ENCODE data around the gene DLG5. TPM values are rescaled to one million over a fixed set of nuclear protein-coding genes. Genes with fewer than 3 reads are reported as not detected.

Gene DLG5
- polyA plus RNA-seq, 3 donors: 0.14 to 0.77 TPM; not detected in 1

GRCh38 chr10:77872151-77872946 is 54.2 kb downstream of the DLG5 start:
- no peaks in the 10 kb centered on the region for H3K36me3 Mint-ChIP-seq
- TF ChIP-seq CTCF (IDR thresholded peaks at IDR 0.05): no peak
- 93% methylated on average over 17 of the region's 18 CpGs for WGBS (ENCODE audit: insufficient coverage)
- Histone ChIP-seq H3K27ac (ENCODE audit: low read depth in 1 of 2, low read length in 2 of 2) (no peak overlapping the region), H3K27me3 (ENCODE audit: control insufficient read depth in 2 of 2, insufficient read depth in 2 of 2, low read length in 2 of 2) (no peaks in the 10 kb centered on the region), H3K4me1 (ENCODE audit: control insufficient read depth in 1 of 2, insufficient read depth in 2 of 2, low read length in 2 of 2) (no peaks in the 10 kb centered on the region), H3K9me3 (replicated peaks in 1 of 2; ENCODE audit: control insufficient read depth in 1 of 2, insufficient read depth in 1 of 2, low read length in 2 of 2) (no peaks in the 10 kb centered on the region), H2AFZ (ENCODE audit: insufficient read depth, low read depth, low read length, poor library complexity, severe bottlenecking) (no peak overlapping the region), H3K4me3 (replicated peaks in 1 of 3; ENCODE audit: low read depth in 2 of 3, low read length in 3 of 3) (no peak overlapping the region), H3K4me2 (replicated peaks; ENCODE audit: extremely low read depth, low read length, poor library complexity, severe bottlenecking) (no peak overlapping the region), H3K36me3 (replicated peaks in 1 of 2; ENCODE audit: control insufficient read depth in 1 of 2, insufficient read depth in 2 of 2, low read length in 2 of 2) (no peaks in the 10 kb centered on the region), H3K9ac (ENCODE audit: insufficient read depth, low read length, poor library complexity, severe bottlenecking) (no peak overlapping the region), H4K20me1 (ENCODE audit: insufficient read depth, low read length) (no peaks in the 10 kb centered on the region), H3K79me2 (ENCODE audit: insufficient read depth, low read length) (no peaks in the 10 kb centered on the region)
- DNase-seq: no peak
- H3K4me1 Mint-ChIP-seq: peaks cover 5% of the 10 kb centered on the region
- intact Hi-C loops (cut with micrococcal nuclease): no loop called here
- no peaks in the 10 kb centered on the region for H3K9me3 Mint-ChIP-seq
- H3K4me3 Mint-ChIP-seq: no peak overlapping the region
- H3K27me3 Mint-ChIP-seq (ENCODE audit: low read depth in 3 of 3): peaks cover 0 to 10% (median 4%) of the 10 kb centered on the region in 3 donors
- H3K27ac Mint-ChIP-seq: no peak overlapping the region

GRCh38 chr10:77869626-77870420 is 56.7 kb downstream of the DLG5 start:
- H3K4me3 Mint-ChIP-seq: no peak overlapping the region
- no peak overlapping the region for H3K27ac Mint-ChIP-seq

More at GRCh38 chr10:77869626-77870420, 56.7 kb downstream of the DLG5 start:
- Histone ChIP-seq H3K4me1 (ENCODE audit: control insufficient read depth in 1 of 2, insufficient read depth in 2 of 2, low read length in 2 of 2) (no peaks in the 10 kb centered on the region), H3K4me3 (replicated peaks in 1 of 3; ENCODE audit: low read depth in 2 of 3, low read length in 3 of 3) (no peak overlapping the region), H4K20me1 (ENCODE audit: insufficient read depth, low read length) (no peaks in the 10 kb centered on the region), H2AFZ (ENCODE audit: insufficient read depth, low read depth, low read length, poor library complexity, severe bottlenecking) (no peak overlapping the region), H3K27ac (ENCODE audit: low read depth in 1 of 2, low read length in 2 of 2) (no peak overlapping the region), H3K36me3 (replicated peaks in 1 of 2; ENCODE audit: control insufficient read depth in 1 of 2, insufficient read depth in 2 of 2, low read length in 2 of 2) (no peaks in the 10 kb centered on the region), H3K79me2 (ENCODE audit: insufficient read depth, low read length) (no peaks in the 10 kb centered on the region), H3K27me3 (ENCODE audit: control insufficient read depth in 2 of 2, insufficient read depth in 2 of 2, low read length in 2 of 2) (no peaks in the 10 kb centered on the region), H3K9me3 (replicated peaks in 1 of 2; ENCODE audit: control insufficient read depth in 1 of 2, insufficient read depth in 1 of 2, low read length in 2 of 2) (no peaks in the 10 kb centered on the region), H3K4me2 (replicated peaks; ENCODE audit: extremely low read depth, low read length, poor library complexity, severe bottlenecking) (no peak overlapping the region), H3K9ac (ENCODE audit: insufficient read depth, low read length, poor library complexity, severe bottlenecking) (no peak overlapping the region)
- intact Hi-C loops (cut with micrococcal nuclease): no loop called here
- H3K36me3 Mint-ChIP-seq: no peaks in the 10 kb centered on the region
- no peak for DNase-seq
- 86% methylated on average over 1 of the region's 4 CpGs for WGBS (ENCODE audit: insufficient coverage)
- H3K4me1 Mint-ChIP-seq: peaks cover 5% of the 10 kb centered on the region
- no peak for TF ChIP-seq CTCF (IDR thresholded peaks at IDR 0.05)
- H3K9me3 Mint-ChIP-seq: no peaks in the 10 kb centered on the region
- H3K27me3 Mint-ChIP-seq (ENCODE audit: low read depth in 3 of 3): peaks cover 0 to 4% (median 0%) of the 10 kb centered on the region in 3 donors

Data from CD14-positive monocyte (primary cell).